Stimulated activated CD8-positive, alpha-beta memory T cell treated with anti-CD3 and anti-CD28 coated beads, Interleukin-4, amount 100 ng/mL, for 48 hours (primary cell): ENCODE results near the gene DLG5.

Source experiments
- DNase-seq: peaks from one replicate; pipeline ENCODE4 v3.0.0-alpha.2; 2020

The DLG5 gene, protein sequence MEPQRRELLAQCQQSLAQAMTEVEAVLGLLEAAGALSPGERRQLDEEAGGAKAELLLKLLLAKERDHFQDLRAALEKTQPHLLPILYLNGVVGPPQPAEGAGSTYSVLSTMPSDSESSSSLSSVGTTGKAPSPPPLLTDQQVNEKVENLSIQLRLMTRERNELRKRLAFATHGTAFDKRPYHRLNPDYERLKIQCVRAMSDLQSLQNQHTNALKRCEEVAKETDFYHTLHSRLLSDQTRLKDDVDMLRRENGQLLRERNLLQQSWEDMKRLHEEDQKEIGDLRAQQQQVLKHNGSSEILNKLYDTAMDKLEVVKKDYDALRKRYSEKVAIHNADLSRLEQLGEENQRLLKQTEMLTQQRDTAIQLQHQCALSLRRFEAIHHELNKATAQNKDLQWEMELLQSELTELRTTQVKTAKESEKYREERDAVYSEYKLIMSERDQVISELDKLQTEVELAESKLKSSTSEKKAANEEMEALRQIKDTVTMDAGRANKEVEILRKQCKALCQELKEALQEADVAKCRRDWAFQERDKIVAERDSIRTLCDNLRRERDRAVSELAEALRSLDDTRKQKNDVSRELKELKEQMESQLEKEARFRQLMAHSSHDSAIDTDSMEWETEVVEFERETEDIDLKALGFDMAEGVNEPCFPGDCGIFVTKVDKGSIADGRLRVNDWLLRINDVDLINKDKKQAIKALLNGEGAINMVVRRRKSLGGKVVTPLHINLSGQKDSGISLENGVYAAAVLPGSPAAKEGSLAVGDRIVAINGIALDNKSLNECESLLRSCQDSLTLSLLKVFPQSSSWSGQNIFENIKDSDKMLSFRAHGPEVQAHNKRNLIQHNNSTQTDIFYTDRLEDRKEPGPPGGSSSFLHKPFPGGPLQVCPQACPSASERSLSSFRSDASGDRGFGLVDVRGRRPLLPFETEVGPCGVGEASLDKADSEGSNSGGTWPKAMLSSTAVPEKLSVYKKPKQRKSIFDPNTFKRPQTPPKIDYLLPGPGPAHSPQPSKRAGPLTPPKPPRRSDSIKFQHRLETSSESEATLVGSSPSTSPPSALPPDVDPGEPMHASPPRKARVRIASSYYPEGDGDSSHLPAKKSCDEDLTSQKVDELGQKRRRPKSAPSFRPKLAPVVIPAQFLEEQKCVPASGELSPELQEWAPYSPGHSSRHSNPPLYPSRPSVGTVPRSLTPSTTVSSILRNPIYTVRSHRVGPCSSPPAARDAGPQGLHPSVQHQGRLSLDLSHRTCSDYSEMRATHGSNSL (N-terminal part only)

DNA sequence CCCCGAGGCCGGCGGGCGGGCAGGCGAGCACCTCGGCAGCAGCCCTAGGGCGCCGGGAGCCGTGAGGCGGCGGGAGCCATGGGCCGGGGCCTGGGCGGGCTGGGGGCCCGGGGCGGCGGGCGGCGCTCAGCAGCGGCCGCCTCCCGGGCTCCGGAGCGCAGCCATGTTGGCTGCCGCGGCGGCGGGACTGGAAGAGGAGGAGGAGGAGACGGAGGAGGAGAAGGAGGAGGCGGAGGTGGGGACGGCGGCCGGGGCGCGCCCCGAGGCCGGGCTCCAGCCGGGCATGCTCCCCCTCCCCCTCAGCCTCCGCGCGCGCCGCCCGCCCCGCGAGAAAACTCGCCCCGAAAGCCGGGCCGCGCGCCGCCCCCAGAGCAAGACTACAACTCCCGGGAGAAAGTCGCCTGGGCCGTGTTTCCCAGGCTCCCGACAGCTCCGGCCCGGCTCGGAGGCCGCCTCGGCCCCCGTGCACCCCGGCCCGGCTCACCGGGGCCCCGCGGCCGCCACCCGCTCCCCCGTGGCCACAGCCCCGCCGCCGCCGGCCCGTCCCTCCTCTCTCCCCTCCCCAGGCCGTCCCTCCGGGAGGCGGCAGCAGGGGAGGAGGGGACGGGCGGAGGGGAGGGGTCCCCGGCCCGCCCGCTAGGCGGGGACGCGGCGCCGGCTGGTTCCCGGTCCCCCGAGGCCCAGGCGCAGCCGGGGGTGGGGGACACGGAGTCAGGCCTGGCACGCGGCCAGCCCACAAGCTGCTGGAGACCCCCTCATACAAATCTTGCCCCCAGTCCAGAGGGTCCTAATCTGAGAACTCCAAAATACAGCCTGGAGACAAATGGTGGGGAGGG, at the start of gene DLG5:
Gene DLG5, minus strand, starts transcription at position 190 of the 836 bp plus-strand sequence. CDS start 235 bp downstream, outside the sequence.
- peak; percentile 35 for DNase-seq

DNA sequence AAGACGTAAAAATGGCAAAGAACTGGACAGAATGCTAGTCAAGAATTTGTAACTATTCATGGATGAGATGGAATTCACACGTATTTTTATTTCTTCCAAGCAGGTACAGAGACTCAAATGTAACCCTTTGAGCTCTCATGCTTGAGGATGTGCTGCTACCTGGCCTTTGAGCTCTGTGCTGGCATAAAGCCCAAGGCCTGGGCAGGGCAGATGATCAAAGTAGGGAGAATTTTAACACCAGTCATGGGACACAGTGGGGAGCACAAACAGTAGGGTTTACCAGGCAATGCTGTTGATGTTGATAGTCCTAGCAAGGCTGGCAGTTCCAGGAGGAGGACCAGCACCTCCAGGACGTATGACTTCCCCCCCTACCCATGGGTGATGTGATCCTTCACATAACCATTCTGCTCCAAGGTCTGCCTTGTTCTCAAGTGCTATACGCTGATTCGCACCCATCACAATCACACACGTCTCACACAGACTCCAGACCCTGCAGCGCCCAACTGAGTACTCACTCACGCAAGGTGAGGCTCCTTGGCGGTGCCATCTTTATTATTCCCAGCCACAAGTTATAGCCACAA, 48.6 kb upstream of the DLG5 start:
- DNase-seq, result no peak

DNA sequence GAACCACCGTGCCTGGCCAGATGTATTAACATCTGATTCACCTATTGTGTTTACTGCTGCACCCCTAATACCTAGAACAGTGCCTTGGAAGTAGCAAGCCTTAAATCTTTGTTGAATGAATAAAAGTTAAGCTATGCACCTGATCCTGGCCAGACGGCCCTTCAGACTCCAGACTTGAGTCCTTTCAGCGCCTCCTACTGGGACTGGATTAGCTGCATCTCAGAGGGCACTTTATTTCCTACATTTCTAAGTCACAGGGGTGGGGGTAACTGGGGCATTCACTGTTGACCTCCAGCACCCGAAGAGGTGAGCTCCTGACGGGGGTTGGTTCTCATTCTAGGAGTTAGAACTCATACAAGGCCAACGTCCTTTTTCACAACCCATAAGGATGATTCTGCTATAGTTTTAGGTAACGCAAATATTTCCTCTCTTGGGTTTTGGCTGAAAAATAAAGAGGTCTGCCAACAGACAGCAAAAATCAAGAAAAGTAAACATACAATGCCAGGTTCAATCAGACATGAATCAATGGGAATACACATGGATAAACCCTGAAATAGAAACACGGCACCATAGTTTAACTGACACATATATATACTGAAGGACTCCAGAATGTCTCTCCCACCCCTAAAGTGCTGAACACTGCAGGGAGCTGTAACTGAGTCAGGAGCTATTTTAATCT, 48.0 kb upstream of the DLG5 start:
- DNase-seq, result no peak

DNA sequence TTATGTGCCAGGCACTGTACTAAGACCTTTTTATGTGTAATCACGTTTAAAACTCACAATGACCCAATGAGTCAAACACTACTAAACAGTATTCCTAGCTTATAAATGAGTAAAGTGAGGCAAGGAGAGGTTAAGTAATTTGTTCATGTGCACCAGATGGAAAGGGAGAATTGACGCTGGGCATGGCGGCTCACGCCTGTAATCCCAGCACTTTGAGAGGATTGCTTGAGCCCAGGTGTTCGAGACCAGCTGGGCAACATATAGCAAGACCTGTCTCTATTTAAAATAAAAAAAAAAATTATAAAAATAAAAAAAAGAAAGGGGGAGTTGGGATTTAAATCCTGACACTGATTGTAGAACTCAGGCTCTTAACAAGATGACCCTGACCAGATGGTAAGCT, 46.7 kb upstream of the DLG5 start:
- DNase-seq, result no peak

DNA sequence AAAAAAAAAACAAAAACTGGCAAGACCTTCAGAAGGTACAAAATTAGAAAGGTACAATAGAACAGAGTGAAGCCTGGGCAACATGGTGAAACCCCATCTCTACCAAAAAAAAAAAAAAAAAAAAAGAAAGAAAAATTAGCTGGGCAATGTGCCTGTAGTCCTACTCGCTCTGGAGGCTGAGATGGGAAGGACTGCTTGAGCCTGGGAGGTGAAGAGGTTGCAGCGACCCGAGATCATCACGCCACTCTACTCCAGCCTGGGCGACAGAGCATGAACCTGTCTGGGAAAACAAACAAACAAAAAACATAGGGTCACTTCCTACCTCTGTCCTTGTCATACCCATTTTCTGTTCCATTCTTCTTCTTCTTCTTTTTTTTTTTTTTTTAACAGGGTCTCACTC, 45.6 kb upstream of the DLG5 start:
- DNase-seq, result no peak

DNA sequence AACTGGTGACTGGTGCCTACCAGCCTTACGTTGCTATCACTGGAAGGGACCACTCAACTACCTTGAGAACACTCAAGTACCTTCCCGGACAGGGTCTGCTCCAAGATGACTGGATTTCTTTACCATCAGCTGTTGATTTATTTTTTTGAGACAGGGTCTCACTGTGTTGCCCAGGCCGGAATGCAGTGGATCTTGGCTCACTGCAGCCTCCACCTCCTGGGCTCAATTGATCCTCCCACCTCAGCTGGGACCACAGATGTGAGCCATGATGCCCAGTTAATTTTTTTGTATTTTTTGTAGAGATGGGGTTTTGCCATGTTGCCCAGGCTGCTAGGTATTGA, 45.2 kb upstream of the DLG5 start:
- DNase-seq, result no peak

DNA sequence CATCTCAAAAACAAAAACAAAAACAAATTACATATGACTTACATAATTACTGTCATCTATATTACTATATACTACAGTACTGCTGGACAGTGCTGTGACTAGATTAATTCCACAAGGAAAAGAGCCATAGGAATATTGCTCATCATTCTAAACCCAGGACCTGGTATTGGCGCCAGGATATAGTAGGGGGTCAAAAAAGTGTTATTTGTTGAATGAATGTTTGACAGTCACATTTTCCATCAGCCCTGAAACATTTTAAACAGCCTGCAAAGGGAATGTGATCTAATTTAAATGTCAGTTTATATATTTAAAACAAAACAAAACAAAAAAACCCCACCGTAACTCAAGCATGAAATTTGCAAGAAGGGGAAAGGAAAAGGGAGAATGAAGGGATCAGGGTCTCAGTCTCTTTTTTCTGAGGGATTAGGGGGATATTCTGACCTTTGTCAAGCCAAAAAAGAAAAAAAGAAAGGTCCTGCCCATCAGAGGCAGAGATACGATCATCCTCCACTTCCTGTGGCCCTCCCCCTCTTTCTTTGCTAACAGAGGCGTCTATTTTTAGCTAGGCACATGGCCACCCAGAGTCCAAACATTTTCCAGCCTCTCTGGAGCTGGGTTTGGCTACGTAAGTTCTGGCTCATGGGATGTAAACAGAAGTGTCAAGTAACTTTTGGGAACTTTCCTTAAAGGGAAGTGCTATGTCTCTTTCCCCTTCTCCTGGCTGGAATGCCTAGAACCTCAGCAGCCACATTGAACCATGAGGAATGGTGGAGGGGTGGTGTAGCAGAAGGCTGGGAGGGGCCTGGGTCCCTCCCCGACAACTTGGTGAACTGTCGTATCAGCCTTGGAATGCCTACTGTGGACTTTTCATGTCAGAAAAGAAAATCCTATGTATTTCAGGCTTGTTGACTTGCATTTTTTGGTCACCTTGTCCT, 44.6 kb upstream of the DLG5 start:
- DNase-seq, result no peak

DNA sequence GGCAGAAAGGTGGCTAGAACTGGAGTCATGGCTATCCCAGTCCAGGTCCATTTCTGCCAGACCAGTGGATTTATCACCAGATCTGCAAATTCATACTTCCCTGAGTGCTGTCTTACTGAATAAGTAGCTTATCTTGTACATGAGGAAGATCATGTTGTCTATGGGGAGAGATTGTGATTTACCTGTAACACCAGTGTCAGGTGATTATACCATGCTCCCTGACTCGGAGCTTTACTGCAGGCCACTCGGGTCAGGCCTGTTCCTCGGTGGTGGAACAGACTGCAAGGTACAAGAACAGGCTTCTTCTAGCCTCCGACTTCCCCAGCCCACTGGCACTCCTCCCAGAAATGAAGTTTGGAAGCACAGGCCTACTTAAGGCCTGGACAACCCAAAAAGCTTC, 42.6 kb upstream of the DLG5 start:
- DNase-seq, result no peak

DNA sequence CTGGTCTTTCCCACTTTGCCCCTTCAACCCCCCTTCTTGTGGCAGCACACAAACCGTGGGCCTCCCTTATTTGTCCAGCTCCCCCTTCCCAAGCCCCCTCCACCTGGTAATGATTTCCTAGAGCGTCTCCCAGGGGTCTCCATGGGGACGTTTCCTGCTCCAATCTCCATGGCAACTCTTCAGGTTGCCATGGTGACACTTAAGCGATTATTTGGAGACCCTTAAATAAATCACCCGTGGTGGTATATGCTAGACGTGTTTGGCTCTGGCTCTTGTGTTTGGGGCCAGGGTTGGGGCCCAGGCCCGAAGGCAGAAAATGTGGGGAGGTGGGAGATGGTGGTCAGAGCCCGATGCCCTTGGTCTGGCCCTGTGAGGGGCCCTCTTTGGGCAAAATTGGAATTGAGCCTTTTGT, 41.1 kb upstream of the DLG5 start:
- DNase-seq, result no peak

DNA sequence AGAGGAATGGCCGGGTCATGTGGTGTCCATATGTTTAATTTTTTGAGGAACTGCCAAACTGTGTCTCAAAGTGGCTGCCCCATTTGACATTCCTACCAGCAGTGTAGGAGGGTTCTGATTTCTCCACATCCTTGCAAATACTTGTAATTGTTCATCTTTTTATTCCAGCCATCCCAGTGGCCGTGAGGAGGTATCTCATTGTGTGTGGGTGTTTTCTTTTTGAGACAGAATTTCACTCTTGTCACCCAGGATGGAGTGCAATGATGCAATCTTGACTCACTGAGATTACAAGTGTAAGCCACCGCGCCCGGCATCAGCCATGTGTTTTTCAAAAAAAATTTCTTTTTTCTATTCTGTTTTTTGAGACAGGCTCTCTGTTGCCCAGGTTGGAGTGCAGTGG, 38.7 kb upstream of the DLG5 start:
- peak; percentile 42 for DNase-seq

DNA sequence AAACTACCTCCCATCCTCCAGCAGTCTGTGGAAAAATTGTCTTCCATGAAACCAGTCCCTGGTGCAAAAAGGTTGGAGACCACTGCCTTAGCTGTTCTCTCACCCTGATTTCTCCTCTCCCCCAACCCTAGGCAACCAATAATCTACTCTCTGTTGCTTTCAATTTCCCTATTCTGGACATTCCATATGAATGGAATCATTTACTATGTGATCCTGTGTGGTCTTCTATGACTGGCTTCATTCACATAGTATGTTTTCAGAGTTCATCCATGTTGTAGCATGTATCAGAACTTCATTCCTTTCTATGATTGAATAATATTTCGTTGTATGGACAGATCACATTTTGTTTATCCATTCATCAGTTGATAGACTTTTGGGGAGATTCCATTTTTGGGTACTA, 38.3 kb upstream of the DLG5 start:
- no peak for DNase-seq

DNA sequence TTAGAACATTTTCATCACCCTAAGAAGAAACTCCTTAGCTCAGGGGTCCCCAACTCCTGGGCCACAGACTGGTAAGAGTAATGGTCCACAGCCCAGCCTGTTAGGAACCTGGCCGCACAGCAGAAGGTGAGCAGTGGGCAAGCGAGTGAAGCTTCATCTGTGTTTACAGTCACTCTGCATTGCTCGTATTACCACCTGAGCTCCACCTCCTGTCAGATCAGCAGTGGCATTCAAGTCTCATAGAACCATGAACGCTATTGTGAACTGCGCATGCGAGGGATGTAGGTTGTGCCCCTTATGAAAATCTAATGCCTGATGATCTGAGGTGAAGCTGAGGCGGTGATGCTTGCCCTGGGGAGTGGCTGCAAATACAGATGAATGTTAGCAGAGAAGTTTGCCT, 37.3 kb upstream of the DLG5 start:
- DNase-seq, result no peak

DNA sequence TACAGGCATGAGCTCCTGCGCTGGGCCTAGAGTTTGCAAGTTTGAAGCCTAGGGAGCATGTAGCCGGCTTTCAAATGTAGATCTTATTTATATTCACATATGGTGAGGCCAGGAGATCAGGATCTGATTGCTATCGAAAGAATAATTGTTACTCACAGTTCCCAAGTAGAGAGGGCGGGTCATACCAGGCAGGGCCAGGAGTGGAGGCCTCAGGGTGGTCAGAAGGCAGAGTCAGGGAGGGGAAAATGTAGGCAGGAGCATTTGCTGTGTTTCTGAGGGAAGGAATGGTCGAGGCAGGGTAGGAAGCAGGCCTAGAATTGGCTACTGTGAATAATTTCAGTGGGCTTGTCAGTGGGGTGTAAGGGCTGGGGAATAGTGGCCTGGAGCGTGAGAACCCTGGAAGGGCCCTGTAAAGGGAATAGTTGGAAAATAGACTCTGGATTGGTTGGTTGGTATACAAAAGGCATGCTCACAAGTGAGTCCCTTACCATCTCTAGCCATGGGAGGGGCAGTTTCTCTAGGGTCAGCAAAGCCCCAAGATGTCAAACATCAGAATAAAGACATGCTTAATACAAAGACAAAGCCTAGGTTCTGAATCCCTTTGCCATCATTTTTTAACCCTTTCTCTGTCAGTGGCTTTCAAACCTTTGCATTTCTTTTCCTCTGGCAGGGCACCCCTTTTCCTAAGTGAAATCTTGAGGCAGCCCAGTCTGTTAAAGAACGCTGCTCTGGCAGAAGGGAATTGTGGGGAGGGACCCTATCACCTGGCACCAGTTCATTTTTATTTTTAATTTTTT, 36.0 kb upstream of the DLG5 start:
- DNase-seq, result no peak

DNA sequence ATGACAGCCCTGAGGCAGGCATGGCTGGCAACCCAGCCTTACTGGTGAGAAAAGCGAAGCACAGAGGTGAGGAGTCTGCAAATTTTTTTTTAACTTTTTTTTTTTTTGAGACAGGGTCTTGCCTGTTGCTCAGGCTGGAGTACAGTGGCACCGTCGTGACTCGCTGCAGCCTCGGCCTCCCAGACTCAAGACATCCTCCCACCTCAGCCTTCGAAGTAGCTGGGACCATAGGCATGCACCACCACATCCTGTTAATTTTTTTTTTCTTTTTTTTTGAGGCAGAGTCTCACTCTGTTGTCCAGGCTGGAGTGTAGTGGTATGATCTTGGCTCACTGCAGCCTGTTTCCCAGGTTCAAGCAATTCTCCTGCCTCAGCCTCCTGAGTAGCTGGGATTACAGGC, 35.1 kb upstream of the DLG5 start:
- no peak for DNase-seq

DNA sequence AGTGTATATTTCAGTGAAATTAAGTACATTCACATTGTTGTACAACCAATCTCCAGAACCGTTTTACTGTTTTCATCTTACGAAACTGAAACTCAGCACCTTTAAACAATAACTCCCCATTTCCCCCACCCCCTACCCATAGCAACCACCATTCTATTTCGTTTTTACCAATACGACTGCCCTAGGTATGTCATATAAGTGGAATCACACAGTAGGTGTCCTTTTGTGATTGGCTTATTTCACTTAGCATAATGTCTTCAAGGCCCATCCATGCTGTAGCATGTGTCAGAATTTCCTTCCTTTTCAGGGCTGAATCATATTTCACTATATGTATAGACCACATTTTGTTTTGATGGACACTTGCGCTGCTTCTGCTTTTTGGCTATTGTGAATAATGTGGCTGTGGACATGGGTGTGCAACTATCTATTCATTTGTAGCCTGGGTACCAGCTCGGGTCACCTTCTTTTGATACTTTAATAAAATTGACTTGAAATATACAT, 34.3 kb upstream of the DLG5 start:
- DNase-seq, result no peak

DNA sequence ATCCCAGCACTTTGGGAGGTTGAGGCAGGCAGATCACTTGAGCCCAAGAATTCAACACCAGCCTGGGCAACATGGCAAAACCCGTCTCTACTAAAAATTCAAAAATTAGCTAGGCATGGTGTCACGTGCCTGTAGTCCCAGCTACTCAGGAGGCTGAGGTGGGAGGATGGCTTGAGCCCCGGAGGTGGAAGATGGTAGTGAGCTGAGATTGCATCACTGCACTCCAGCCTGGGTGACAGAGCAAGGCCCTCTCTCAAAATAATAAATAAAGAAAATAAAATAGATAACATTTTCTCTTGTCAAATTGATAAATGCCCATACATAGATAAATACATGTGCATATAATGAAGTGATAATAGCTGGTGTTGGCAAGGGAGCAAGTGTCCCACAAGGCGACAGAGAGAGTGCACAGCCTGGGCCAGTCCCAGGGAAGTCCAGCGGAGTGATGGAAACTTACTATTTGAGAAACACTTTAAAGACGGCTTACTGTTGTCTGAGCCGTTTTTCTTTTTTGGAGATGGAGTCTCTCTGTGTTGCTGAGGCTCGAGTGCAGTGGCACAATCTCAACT, 33.4 kb upstream of the DLG5 start:
- no peak for DNase-seq

DNA sequence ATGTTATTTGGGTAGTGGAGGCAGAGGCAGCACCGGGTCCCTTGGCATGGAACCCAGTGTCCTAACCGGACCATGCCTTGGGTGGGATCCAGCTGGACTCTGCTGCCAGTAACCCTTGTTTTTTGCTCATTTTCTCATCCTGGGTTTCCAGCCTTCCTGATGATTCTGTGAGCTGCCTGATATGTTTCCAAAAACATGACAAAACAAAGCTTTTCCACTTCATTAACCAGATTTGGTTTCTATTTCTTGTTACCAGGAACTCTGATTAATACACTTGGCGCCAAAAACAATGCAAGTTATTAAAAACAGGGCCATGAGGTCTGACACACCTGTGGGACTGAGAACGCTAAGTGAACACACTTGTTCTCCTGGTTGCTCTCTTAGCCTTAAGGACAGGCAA, 32.8 kb upstream of the DLG5 start:
- DNase-seq, result no peak

DNA sequence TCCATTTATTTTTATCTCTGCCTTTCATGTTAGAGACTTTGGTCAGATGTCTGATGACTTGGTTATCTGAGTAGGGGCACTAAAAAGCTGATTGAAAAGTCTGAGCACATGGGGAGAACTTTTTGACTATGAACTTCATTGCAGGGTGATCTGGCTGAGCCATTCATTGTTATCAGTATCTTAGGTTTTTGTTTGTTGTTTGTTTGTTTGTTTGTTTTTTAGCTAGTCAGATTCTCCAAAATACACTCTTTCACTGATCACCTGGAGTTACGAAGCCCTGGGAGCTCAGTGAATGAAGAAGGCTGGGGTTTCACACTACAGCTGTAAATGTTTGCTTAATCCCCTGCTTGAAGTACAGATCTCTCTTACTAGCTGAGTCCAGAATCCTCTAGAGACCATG, 28.6 kb upstream of the DLG5 start:
- DNase-seq, result no peak

DNA sequence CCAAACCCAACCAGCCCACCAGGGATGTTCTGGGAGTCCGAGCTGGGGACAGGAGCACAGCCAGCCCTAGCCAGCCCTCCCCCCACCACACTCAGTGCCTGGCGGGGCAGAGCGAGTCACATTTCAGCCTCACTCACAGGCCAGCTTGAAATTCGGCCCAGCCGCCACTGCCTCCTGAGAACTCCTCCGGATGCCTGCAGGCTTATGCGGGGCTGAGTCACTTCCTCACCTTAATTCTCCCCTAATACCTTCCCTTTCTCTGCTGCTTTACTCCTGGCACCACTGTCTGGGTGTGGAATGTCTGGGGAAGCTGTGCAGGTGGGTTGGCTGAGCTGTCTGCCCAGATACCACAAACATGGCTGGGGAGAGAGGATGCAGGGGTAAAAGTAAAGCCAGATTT, 22.6 kb upstream of the DLG5 start:
- no peak for DNase-seq
